Adrenal gland (tissue), 12 donors: Measurements from ENCODE around the gene LTN1. TPM values are rescaled to one million over a fixed set of nuclear protein-coding genes. Genes with fewer than 3 reads are reported as not detected.

Experiments
- DNase-seq, 7 donors: peaks; one replicate each; pipeline ENCODE4 v3.0.0-alpha.2; 2019 to 2020
- H3K27ac ChIP-seq, 5 donors: fragments of 200-600 bp; sonication (generic) in 4 of 5; 1 replicate in 3 of 5; 2 replicates in 2 of 5; pipeline versions ENCODE4 v1.5.1 to v1.8.0; 2016 to 2020; ENCODE audit warnings: mild to moderate bottlenecking in 1 of 5
- H3K27me3 ChIP-seq: fragments of 200-600 bp; 2 replicates; pipeline ENCODE4 v1.8.0; 2021
- H3K36me3 ChIP-seq, 2 donors: fragments of 200-600 bp; replicated peaks in 1 of 2; 1 replicate in 1 of 2; 2 replicates in 1 of 2; pipeline versions ENCODE4 v1.5.1 to v1.8.0; 2018 to 2022
- H3K4me1 ChIP-seq, 2 donors: fragments of 200-600 bp; replicated peaks in 1 of 2; 1 replicate in 1 of 2; 2 replicates in 1 of 2; pipeline versions ENCODE4 v1.5.1 to v1.8.0; 2018 to 2021
- H3K4me3 ChIP-seq, 4 donors: fragments of 200-600 bp; sonication (generic) in 3 of 4; one replicate each; pipeline ENCODE4 v1.5.1; 2016 to 2018
- H3K9me3 ChIP-seq, 3 donors: fragments of 200-600 bp; sonication (generic) in 1 of 3; replicated peaks in 1 of 3; 1 replicate in 2 of 3; 2 replicates in 1 of 3; pipeline versions ENCODE4 v1.5.1 to v1.8.0; 2016 to 2021
- CTCF ChIP-seq, 6 experiments: fragments of 450-650 bp in 4 of 6; fragments of 200-600 bp in 2 of 6; sonication (generic) in 1 of 6; IDR thresholded peaks; 1 replicate in 5 of 6; 2 replicates in 1 of 6; pipeline versions ENCODE4 v1.5.1 to v1.8.0; 2016 to 2021; ENCODE audit warnings: antibody characterized with exemption in 6 of 6, mild to moderate bottlenecking in 2 of 6, moderate library complexity in 1 of 6
- POLR2A ChIP-seq, 2 donors: fragments of 450-650 bp; IDR thresholded peaks; one replicate each; pipeline ENCODE4 v1.6.1; 2017; ENCODE audit warnings: antibody characterized with exemption in 2 of 2, mild to moderate bottlenecking in 2 of 2, moderate library complexity in 1 of 2
- WGBS, 4 donors: extraction: QIAGEN DNeasy Blood & Tissue Kit in 2 of 4; methylation state at CpG; one replicate each; pipeline versions ENCODE4 v1.1.5 to v1.1.7; 2013 to 2017; 5-methylcytosine and 5-hydroxymethylcytosine counted together
- intact Hi-C, 2 donors: fragments of 100-400 bp; cut with DNase I; formaldehyde crosslinking; loops; one replicate each; pipeline versions ENCODE4 v1.14.1 to v1.15.0; 2022 to 2023
- polyA plus RNA-seq, 3 donors: library from polyadenylated mRNA; stranded (reverse); fragments of 200-250 nt in 2 of 3; fragments of 350-450 nt in 1 of 3; fragmentation: Illumina TruSeq in 1 of 3; extraction: RNeasy Lipid Tissue Mini Kit (QIAGEN cat#74804) in 1 of 3; gene quantifications; one replicate each; pipeline ENCODE4 v1.2.3, GENCODE V29; 2013 to 2014
- total RNA-seq, 9 donors: library from RNA; depleted of rRNA in 4 of 9; stranded (reverse); fragments of >200 nt in 4 of 9; fragments of 120-200 nt in 1 of 9; fragmentation: NEBNext Ultra II Directional in 1 of 9; extraction: Animal tissue kit (Norgen Biotek cat#: 25700) in 1 of 9; gene quantifications; one replicate each; pipeline versions ENCODE4 v1.1.0 to v1.2.4, GENCODE V29; 2013 to 2023
- donor health status: healthy with polysubstance abuse.
- donor health status: Bipolar disorder and iron deficiency.
- donor health status: DM: yes; HTN: yes; CAD: no.
- donor health status: DM: no; HTN: no; CAD: no.
- donor health status: DM: no; HTN: no; CAD: no.
- donor health status: DM: yes; HTN: yes; CAD: no.

LTN1 gene
- total and polyA plus RNA-seq, 12 donors = 3.6 to 31.2 (median 22.0) TPM

GRCh38 chr21:29007810-29008209, 15.1 kb upstream of the LTN1 start:
- no peak for TF ChIP-seq POLR2A (IDR thresholded peaks at IDR 0.05)
- no peak for TF ChIP-seq CTCF (IDR thresholded peaks at IDR 0.05)
- Histone ChIP-seq H3K36me3 (peaks cover 0 to 3% of the 10 kb centered on the region in 2 donors), H3K9me3 (no peaks in the 10 kb centered on the region), H3K27ac (no peak overlapping the region), H3K4me1 (peaks cover 0 to 8% of the 10 kb centered on the region in 2 donors), H3K4me3 (no peak overlapping the region), H3K27me3 (no peaks in the 10 kb centered on the region)
- no peak for DNase-seq
- intact Hi-C loops = no loop called here
- 79 to 91% (median 85%) methylated on average over 3 of the region's 3 CpGs for WGBS, 4 donors

GRCh38 chr21:29007135-29007534, 14.5 kb upstream of the LTN1 start:
- no peaks in the 10 kb centered on the region for H3K27me3 ChIP-seq
- 87 to 94% (median 89%) methylated on average over 3 of the region's 3 CpGs for WGBS, 4 donors
- intact Hi-C loops = no loop called here
- no peaks in the 10 kb centered on the region for H3K9me3 ChIP-seq
- peaks cover 0 to 8% of the 10 kb centered on the region in 2 donors for H3K4me1 ChIP-seq
- no peak for TF ChIP-seq POLR2A (IDR thresholded peaks at IDR 0.05)
- no peak for TF ChIP-seq CTCF (IDR thresholded peaks at IDR 0.05)
- no peak for DNase-seq
- no peak overlapping the region for H3K4me3 ChIP-seq
- no peak overlapping the region for H3K27ac ChIP-seq
- peaks cover 0 to 3% of the 10 kb centered on the region in 2 donors for H3K36me3 ChIP-seq

GRCh38 chr21:29005696-29006095, 13.0 kb upstream of the LTN1 start:
- DNase-seq = no peak
- peaks cover 0 to 3% of the 10 kb centered on the region in 2 donors for H3K36me3 ChIP-seq
- TF ChIP-seq CTCF (IDR thresholded peaks at IDR 0.05) = no peak
- intact Hi-C loops = no loop called here
- no peaks in the 10 kb centered on the region for H3K9me3 ChIP-seq
- 88 to 97% (median 91%) methylated on average over 6 of the region's 6 CpGs for WGBS, 4 donors
- H3K27me3 ChIP-seq = no peaks in the 10 kb centered on the region
- H3K4me1 ChIP-seq = peaks cover 0 to 8% of the 10 kb centered on the region in 2 donors
- no peak overlapping the region for H3K4me3 ChIP-seq
- H3K27ac ChIP-seq = no peak overlapping the region

GRCh38 chr21:29002442-29003144, 9.9 kb upstream of the LTN1 start:
- H3K4me3 ChIP-seq = peak overlapping the region in 3 of 4 donors; percentile 44 to 71 (median 54)

More at GRCh38 chr21:29002442-29003144, 9.9 kb upstream of the LTN1 start:
- no peaks in the 10 kb centered on the region for H3K27me3 ChIP-seq
- DNase-seq = peak; percentile 94 to 98 (median 97)
- peak overlapping the region; percentile 82 to 98 (median 90) for H3K27ac ChIP-seq
- TF ChIP-seq CTCF (IDR thresholded peaks at IDR 0.05) (no peak), POLR2A (IDR thresholded peaks at IDR 0.05) (peak; percentile 98 to 99)
- WGBS, 4 donors = 0 to 1% (median 0%) methylated on average over 21 to 41 of the region's 41 CpGs
- intact Hi-C loops = no loop called here
- peaks cover 0 to 8% of the 10 kb centered on the region in 2 donors for H3K4me1 ChIP-seq
- H3K36me3 ChIP-seq = no peaks in the 10 kb centered on the region
- no peaks in the 10 kb centered on the region for H3K9me3 ChIP-seq
